BE2C (cell line): ENCODE data around the gene IST1.

Experiments used
- DNase-seq: peaks from one replicate; pipeline ENCODE4 v3.0.0-alpha.2; 2020
- H3K27me3 ChIP-seq: fragments of 250-450 bp; sonication (Bioruptor Pico); 2 replicates; pipeline ENCODE4 v1.5.1; 2020; ENCODE audit warnings: mild to moderate bottlenecking
- H3K36me3 ChIP-seq: fragments of 250-450 bp; sonication (Bioruptor Pico); 2 replicates; pipeline ENCODE4 v1.5.1; 2020; ENCODE audit warnings: mild to moderate bottlenecking
- H3K4me1 ChIP-seq: fragments of 250-450 bp; sonication (Bioruptor Pico); 2 replicates; pipeline ENCODE4 v1.5.1; 2020
- H3K4me3 ChIP-seq: 2 replicates; pipeline ENCODE4 v1.5.1; 2011; ENCODE audit warnings: low read depth, low read length
- H3K9me3 ChIP-seq: fragments of 250-450 bp; sonication (Bioruptor Pico); 2 replicates; pipeline ENCODE4 v1.5.1; 2020
- TF ChIP-seq, protein P1 (sequence below): IDR thresholded peaks from 2 replicates; pipeline ENCODE4 v1.5.1; 2012; ENCODE audit warnings: mild to moderate bottlenecking, low read depth, low read length

Gene IST1

DNA sequence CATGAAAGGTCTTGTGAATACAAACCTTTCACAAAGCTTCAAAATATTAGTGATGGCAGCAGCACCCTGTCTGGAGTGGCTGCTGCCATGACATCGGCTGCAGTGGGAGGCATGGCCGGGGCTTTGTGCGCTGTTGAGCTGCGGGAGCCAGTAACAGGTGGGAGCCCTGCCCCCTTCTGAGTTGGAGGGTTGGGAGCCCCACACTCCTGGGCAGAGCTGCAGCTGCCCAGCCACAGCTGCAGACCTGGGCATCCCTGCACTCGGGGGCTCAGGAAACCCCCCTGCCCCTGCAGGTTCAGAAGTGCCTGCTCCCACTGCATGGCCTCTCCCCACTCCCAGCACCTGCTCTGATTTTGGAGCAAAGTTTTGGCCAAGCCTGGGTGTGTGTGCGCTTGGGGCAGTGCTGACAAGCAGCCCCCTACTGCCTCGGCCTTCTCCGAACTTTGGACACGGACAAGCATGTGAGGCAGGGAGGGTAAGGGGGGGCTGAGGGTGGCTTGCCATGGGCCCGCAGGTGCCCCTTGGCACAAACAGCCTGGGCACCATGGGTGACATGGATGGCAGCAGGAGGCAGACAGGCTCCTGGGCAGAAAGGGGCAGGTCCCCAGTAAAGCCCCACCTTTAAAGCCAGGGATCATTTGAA is 42.7 kb downstream of the IST1 start:
- Histone ChIP-seq H3K36me3 (peaks cover 13% of the 10 kb centered on the region), H3K4me3 (no peak overlapping the region), H3K9me3 (no peaks in the 10 kb centered on the region), H3K27me3 (no peaks in the 10 kb centered on the region), H3K4me1 (no peaks in the 10 kb centered on the region)
- DNase-seq, result no peak
- TF ChIP-seq, protein P1, sequence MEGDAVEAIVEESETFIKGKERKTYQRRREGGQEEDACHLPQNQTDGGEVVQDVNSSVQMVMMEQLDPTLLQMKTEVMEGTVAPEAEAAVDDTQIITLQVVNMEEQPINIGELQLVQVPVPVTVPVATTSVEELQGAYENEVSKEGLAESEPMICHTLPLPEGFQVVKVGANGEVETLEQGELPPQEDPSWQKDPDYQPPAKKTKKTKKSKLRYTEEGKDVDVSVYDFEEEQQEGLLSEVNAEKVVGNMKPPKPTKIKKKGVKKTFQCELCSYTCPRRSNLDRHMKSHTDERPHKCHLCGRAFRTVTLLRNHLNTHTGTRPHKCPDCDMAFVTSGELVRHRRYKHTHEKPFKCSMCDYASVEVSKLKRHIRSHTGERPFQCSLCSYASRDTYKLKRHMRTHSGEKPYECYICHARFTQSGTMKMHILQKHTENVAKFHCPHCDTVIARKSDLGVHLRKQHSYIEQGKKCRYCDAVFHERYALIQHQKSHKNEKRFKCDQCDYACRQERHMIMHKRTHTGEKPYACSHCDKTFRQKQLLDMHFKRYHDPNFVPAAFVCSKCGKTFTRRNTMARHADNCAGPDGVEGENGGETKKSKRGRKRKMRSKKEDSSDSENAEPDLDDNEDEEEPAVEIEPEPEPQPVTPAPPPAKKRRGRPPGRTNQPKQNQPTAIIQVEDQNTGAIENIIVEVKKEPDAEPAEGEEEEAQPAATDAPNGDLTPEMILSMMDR, result no peak

DNA sequence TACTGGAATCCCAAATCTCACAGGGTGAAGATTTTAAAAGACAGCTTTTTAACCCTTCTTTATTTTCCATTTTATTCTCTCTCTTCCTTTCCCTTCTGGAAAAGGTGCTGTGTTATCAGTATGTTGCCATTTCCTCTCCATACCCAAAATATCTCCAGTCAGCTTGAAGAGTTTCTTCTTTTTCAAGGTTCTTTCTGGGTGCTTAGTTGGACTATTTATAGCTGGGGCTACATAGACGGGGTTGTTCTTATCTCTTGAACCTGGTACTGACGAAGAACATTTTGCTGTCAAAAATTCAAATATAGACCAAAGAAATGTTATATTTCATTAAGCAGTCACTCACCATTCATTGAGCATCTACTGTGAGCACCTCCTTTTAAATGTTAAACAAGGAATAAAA is 48.6 kb downstream of the IST1 start:
- Histone ChIP-seq H3K4me3 (no peak overlapping the region), H3K36me3 (no peaks in the 10 kb centered on the region), H3K4me1 (no peaks in the 10 kb centered on the region), H3K27me3 (peaks cover 4% of the 10 kb centered on the region), H3K9me3 (no peaks in the 10 kb centered on the region)
- TF ChIP-seq, protein P1, result no peak
- DNase-seq, result no peak

DNA sequence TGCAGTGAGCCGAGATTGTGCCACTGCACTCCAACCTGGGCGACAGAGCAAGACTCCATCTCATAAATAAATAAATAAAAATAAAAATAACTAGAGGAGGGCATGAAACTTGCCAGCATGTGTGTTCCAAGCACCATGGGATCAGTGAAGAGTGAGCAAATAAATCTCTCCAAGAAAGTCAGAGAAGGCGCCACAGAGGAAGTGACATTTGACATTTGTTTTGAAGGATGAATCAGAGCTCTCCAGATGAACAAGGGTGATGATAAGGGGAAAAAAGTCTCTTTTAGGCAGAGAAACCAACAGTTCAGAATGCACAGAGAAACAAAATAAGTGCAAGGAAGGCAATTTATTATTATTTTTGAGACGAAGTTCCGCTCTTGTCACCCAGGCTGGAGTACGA is 50.3 kb downstream of the IST1 start:
- DNase-seq, result no peak

DNA sequence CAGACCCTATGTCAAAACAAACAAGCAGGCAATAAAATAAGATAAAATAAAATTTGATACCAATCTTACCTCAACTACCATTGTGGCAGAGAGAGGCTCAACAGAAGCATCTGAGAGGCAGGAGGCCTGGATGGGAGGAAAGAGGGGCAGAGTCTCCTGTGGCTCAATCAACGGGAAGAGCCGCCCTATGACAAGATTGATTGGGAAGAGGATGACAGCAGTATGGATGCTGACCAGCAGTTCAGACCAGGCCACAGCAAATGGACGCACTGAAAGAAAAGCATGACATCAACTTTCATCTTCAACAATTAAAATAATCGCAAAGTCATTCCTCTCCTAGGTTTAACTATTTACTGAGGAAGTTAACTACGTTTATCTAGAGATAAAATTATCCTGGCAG is 57.5 kb downstream of the IST1 start:
- no peak overlapping the region for H3K4me3 ChIP-seq
- H3K36me3 ChIP-seq, result no peaks in the 10 kb centered on the region
- DNase-seq, result no peak

More for the DNA sequence above, 50.3 kb downstream of the IST1 start:
- TF ChIP-seq, protein P1, result no peak
- Histone ChIP-seq H3K4me3 (no peak overlapping the region), H3K27me3 (peaks cover 10% of the 10 kb centered on the region), H3K9me3 (no peaks in the 10 kb centered on the region), H3K4me1 (no peaks in the 10 kb centered on the region), H3K36me3 (no peaks in the 10 kb centered on the region)

DNA sequence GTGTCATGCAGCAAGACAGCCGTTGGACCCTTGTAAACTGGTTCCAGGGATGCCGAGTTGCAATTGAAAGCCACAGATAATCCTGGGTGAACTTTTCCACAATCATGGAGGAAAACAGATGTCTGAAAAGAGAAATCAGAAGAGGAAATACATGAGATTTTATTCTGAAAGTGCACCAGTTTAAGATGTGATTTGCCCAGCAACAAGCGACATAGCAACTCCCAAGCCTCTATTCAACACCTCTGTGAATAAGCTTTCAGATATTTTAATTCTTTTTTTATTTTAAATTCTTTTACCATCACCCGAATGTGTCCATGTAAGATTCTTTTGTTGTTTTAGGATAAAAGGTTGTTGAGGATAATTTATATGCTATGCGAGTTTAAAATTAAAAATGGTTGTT is 58.8 kb downstream of the IST1 start:
- Histone ChIP-seq H3K36me3 (no peaks in the 10 kb centered on the region), H3K4me3 (no peak overlapping the region), H3K27me3 (peaks cover 16% of the 10 kb centered on the region), H3K4me1 (no peaks in the 10 kb centered on the region), H3K9me3 (no peaks in the 10 kb centered on the region)
- DNase-seq, result no peak
- TF ChIP-seq, protein P1, result no peak

More for the DNA sequence above, 57.5 kb downstream of the IST1 start:
- H3K27me3 ChIP-seq, result peaks cover 13% of the 10 kb centered on the region
- H3K9me3 ChIP-seq, result no peaks in the 10 kb centered on the region
- H3K4me1 ChIP-seq, result no peaks in the 10 kb centered on the region
- TF ChIP-seq, protein P1, result no peak

DNA sequence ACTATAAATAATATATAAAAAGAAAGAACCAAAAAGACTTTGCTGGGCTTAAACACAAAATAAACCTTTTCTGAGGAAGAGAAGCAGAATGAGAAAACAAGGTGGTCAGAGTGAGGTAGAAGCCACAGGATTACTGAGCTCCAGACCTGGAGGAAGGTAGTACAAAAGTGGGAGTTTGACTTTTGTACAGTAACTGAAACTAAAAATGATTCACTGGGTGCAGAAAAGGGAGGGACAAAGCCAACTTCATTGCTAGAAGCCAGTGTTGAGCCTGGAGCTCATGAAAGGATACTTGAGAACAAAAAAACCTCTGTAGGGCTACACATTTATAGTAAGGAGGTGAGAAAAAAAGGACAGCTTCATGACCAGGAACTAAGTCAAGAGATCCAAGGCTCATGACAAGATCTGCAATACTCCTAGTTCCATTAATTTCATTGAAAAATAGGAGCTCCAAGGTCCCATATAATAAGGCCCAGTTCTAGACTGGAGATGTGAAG is 59.4 kb downstream of the IST1 start:
- TF ChIP-seq, protein P1, result no peak

More for the DNA sequence above, 59.4 kb downstream of the IST1 start:
- no peak for DNase-seq
- Histone ChIP-seq H3K9me3 (no peaks in the 10 kb centered on the region), H3K27me3 (peaks cover 19% of the 10 kb centered on the region), H3K36me3 (no peaks in the 10 kb centered on the region), H3K4me3 (no peak overlapping the region), H3K4me1 (no peaks in the 10 kb centered on the region)
